HG02973 (cell line): ENCODE measurements around the gene GRAP.

Experiments used
- ATAC-seq: cut with Tn5 transposase; IDR thresholded peaks from one replicate; pipeline ENCODE4 v1.9.1; 2021; ENCODE audit warnings: moderate library complexity; ENCODE audit not compliant: unreplicated experiment

Gene GRAP

DNA sequence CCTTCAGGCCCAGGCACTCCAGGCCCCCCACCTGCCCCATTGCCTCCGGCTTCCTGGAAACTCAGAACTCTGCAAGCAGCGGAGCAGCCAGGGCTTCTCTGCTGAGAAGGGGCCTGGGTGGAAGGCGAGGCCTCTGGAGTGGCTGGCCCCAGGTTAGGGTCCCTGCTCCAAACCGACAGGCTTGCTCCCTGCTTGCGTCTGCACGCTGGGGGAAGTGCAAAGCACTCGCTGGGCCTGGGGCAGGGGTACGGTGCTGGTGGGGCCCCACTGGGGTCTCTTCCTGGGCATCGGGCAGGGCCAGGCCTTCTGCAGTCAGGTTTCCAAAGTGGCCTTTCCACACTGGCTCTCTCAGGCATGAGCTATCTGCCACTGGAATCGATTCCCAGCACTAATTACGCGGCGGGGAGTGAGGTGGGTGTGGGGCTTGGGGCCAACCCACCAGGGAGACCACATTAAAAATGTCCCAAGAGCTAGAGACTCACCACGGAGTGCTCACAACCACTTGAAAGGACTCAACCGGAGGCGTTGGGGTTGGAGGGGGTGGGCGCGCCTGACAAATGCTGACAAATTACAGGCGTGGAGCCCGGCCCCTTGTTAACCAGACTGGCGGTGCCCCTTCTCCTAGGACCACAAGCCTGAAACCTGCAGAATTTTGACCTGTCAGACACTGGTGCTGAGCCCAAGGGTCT lies 60.1 kb downstream of the GRAP start:
- no peak for ATAC-seq

DNA sequence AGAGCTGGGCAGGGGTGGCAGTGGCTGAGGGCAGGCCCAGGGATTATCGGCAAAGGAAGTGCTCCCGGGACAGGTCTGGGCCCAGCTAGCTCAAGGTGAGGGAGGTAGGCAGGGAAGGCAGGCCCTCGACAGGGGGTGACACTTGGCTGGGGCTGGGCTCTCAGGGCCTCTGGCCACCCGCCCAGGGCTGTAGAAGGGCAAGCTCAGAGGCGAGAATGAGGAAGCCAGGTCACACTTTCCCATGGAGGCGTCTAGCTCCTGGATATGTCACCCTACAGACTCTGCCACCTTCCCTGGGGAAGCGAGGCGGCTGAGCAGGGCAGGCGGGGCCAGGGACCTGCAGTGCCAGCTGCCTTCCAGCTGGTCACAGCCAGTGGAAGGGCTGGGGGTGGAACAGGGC lies 61.3 kb downstream of the GRAP start:
- no peak for ATAC-seq

DNA sequence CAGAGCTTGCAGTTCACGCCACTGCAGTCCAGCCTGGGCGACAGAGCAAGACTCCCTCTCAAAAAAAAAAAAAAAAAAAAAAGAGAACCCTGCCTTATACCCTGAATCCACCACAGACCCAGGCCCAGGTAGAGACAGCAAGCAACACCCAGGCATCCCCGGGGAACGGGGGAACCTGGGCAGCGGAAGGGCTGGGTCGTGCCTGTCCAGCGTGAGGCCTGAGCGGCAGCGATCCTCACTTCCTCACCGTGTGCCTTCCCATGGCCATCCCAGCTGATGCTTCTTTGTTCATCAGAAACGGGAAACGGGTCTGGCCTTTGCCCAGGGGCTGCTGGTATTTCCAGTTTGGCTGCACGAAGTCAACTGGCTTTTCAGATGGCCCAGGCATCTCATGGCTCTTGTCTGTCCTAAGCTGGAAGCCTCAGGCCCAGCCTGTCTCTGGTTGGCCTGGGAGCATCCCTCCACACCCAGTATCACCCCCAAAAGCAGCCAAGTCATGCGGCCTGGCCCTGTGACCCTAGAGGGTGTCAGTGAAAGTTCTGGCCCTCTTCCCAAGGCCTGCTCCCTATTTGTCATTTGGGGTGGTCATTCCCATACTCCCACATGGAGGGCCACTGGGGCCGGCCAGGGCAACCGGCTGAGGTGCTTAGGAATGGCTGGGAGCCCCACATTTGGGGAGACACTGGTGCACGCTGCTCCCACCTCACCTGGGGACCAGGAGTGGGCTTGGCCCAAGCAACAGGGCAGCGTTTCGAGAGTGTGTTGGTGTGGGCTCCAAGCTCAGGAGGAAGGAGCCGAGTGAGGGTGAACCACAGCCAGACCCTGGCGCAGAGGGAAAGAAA lies 62.3 kb downstream of the GRAP start:
- no peak for ATAC-seq

DNA sequence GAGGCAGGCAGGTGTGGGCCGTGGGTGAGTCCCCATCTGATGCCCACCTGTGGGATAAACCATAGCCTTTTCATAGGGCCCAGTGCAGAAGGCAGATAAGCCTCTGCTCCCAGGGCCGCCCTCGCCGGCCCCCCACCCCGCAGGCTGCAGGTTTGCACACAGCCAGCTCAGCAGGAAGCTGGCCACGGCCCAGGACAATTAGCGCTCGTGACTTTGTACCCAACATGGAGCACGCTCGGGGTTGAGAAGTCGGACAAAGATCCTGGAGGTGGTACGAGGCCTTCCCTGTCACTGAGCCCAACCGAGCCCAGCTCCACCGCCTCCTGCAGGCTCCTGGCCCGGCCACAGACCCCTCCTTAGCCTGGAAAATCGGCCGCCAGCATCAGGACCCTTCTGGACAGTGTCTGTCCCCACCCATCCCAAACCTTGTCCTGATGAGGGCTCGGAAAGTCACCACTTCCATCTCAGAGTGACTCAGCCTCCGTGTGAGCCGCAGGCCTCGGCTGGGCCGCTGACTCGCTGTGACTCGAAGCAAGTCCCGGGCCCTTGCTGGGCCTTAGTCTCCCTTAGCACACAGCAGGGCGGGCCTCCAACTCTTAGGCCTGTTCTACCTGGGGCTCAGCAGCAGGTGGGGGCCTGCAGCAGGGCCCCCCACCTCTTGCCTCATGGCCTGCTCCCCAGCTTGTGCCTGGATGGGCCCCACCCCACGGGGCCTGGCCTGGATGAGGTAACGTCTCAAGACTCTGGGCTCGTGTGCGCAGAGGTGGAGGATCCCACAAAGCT lies 64.9 kb downstream of the GRAP start:
- no peak for ATAC-seq

DNA sequence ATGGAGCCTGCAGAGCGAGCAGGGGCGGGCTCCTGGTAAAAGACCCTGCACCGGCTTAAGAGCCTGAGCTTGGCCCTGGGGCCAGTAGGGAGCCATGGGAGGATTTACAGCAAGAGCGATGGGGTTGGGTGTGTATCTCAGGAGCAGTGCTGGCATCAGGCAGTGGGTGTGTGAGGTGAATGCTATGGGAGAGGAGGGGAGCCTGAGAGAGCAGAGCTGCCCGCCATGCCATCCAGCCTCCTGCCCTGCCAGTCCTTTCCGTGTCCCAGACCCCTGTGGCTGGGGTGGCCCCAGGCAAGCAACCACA lies 65.5 kb downstream of the GRAP start:
- no peak for ATAC-seq

DNA sequence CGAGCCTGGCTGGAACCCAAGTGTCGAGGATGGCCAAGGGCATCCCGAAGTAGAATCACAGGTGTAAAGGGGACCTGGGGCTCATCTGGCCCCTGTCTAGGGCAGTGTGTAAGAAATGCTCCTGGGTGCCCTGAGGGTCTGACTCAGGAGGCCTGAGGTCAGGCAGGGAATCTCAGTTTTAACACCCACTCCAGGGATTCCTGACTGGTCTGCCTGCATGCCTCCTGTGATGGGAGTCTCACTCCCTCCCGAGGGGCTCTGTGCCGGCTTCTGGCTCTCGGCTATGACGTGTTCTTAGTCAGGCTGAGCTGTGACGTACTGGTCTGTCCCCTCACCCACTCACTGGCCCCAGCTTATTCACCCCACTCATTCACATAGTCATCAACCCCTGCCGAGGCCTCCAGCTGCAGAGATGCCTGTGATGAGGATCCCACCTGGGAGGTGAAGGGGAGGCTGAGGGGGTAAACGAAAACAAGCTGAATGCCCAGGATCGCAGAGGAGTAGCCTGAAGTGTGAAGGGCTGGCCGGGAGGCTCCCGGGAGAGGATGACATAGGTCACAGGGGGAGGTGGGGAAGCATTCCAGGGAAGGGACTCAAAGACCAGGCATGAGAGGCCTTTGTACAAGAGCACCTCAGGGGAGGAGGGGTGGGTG lies 65.9 kb downstream of the GRAP start:
- no peak for ATAC-seq

DNA sequence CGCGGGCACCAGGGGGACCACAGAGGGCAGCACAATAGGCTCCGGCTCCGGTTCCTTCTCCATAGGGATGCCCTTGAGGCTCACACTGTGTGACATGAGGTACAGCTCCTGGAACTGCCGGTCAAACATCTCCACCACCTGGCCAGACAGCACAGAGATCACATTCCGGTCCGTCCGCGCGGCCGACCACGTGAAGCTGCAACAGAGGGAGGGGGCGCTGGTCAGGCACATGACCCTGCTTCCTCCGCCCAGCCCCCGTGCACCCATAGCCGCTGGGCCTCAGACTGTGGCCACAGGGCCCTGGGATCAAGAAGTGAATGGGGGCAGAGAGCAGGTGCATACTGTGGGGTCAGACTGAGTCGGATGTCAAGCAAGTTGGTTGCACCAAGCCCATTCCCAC lies 68.1 kb downstream of the GRAP start:
- ATAC-seq: no peak

DNA sequence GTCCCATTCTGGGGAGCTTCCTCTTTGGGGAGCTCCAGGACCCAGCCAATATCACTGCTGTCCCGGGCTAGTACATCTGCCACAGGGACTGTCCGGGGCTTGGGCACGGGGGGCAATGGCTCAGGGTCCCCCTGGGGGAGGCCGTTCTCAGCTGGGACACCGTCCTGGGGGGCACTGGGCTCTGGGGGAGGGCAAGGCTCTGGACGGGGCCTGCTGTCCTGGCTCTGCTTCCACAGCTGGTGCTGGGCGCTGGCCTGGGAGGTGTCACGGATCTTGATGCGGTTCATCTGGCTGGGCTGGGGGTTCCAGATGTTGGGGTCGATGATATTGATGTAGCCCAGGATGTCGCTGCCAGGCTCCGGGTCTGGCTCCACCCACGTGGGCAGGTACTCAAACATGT lies 68.7 kb downstream of the GRAP start:
- ATAC-seq: no peak

DNA sequence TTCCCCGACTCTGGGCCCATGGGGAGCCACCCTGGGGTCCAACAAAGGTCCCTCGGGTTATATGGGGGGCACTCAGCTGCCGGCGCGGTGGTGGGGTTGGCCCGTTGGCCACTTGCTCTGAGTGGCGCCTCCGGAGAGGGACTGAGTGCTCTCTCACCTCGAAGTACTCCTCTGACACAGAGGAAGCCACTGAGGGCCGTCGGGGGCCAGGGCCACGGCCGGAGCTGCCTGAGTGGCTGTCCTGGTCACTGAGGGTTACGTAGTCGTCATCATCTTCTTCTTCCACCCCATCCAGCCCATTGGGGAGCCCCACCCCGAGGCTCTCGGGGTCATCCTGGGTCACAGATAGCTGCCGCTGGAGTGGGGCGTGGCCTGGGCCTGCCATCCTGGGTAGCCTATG lies 69.1 kb downstream of the GRAP start:
- ATAC-seq: no peak

DNA sequence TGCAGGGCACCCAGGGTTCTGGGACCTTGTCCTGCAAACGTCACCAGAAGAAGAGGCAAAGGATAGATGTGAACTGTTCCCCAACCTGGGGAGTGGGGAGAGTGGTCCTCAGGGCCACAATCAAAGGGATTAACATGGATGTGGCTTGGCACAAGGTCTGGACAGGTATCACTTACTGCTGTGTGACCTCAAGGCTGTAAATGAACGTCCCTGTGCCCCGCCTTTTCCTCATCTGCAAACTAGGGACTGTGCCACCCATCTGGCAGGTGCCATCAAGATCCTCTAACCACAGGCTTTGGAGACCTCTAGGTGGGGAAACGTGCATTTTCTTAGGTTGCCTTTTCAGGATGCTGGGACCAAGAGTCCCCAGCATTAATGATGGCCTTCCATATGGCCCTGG lies 69.7 kb downstream of the GRAP start:
- no peak for ATAC-seq

DNA sequence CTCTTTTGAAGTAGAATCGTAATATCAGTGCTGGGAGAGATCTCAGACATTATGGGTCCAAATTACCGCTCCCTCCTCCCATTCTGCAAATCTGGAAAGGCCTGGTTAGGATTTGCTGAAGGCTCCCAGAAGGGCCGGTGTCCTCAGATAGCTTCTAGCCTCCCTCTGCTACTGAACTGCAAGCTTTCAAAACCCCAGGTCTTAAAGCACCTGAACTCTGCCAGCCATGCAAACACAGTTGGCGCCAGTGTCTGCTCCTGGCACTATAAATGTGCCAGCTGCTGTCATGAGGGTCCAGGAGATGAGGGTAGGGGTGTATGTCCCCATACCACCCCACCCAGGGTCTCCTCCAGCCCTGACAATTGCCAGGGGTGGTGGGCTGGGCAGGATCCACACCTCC lies 70.6 kb downstream of the GRAP start:
- ATAC-seq: no peak

DNA sequence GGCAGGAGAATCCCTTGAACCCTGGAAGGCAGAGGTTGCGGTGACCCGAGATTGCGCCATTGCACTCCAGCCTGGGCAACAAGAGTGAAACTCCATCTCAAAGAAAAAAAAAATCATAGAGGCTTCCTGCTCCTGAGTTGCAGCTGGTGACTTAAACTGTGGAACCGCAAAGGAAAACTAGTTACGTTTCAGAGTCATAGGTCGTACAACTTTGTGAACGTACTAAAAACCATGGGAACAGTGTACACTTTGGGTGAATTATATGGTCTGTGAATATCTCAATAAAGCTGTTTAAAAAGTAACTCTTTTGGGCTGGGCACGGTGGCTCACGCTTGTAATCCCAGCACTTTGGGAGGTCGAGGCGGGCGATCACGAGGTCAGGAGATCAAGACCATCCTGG lies 71.2 kb downstream of the GRAP start:
- no peak for ATAC-seq

DNA sequence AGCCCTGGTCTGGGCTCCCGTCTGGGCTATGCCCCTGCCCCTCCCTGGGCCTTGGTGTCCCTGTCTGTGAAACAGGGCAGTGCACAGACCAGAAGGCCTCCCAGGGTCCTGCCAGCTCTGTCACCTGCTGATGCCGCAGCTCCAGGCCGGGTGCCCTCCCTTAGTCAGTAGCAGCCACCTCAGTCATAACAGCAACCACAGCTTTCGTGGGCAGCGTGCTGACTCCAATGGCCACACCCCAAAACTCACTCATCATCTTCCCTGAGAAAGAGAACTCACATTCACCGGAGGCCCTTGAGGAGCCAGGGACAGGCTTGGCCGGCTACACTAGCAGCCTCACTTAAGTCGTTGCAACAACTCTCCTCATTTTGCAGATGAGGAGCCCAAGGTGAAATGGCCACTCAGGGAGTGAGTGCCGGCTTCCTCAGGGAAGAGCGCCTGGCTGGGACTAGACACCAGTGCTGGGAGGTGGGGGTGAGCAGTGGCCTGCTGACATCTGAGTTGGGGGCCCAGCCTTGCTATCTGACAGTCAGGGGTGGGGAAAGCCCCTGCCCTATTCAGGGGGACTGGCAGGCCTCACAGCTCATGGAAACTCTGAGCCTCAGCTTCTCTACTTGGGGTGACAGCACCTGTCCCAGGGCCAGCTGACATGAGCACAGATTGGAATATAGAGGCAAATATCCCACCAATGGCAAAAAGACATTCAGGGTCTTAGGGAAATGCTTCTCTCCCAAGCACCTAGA lies 72.2 kb downstream of the GRAP start:
- no peak for ATAC-seq

DNA sequence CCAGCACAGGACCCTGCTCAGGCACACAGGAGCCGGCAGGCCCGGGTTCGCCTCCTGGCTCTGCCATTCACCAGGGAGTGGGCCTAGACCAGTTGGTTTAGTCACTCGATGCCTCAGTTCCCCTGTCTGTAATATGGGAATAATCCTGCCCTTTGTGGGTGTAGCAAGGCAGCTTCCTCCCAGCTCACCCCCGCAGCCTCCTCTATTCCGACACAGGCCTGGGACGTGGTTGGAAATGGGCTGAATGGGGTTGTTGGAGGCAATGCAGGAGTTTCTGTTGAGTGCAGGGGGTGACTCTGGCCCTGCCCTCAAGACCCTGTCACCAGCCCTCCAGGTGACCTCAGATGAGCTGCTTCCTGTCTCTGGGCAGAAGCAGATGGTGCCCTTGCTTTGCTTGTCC lies 75.0 kb downstream of the GRAP start:
- no peak for ATAC-seq
